22Rv1 (cell line): ENCODE measurements around the gene STK38L.

Experiments
- CTCF ChIP-seq: fragments of 450-650 bp; IDR thresholded peaks from 2 replicates; pipeline ENCODE4 v1.5.1; 2017; ENCODE audit warnings: mild to moderate bottlenecking
- ZFX ChIP-seq: fragments of 450-650 bp; IDR thresholded peaks from 2 replicates; pipeline ENCODE4 v1.6.1; 2017; ENCODE audit warnings: antibody characterized with exemption, borderline replicate concordance

DNA sequence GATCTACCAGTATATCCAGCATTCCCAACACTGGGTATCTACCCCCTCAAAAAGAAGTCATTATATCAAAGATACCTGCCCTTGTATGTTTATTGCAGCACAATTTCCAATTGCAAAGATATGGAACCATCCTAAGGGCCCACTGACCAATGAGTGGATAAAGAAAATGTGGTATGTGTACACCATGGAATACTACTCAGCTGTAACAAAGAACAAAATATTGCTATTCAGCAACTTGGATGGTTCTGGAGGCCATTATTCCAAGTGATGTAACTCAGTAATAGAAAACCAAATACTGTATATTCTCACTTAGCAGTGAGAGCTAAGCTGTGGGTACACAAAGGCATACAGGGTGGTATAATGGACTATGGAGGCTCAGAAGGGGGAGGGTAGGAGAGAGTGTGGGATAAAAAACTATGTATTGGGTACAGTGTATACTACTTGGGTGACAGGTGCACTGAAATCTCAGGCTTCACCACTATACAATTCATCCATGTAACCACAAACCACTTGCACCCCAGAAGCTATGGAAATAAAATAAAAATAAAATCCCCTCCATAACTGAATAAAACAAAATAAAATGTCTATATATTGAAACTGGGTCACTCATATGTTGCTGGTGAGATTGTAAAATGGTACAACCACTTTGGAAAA lies 34.7 kb upstream of the STK38L start:
- TF ChIP-seq CTCF (no peak), ZFX (no peak)
